TTC549 (cell line): ENCODE data around the gene DDX51.
"Not testable (repeated sequence)": the region's sequence is repeated elsewhere in the genome, so short reads cannot be mapped to it uniquely, and the experiment has no call there.

ENCODE experiments used
- FAIRE-seq: peaks from 2 replicates; lab custom pipeline; 2012; peaks lifted over from hg19 to GRCh38; lab: Jason Lieb, UNC

The DDX51 gene

GRCh38 chr12:132114667-132115066, 29.5 kb downstream of the DDX51 start:
- no peak for FAIRE-seq

DNA sequence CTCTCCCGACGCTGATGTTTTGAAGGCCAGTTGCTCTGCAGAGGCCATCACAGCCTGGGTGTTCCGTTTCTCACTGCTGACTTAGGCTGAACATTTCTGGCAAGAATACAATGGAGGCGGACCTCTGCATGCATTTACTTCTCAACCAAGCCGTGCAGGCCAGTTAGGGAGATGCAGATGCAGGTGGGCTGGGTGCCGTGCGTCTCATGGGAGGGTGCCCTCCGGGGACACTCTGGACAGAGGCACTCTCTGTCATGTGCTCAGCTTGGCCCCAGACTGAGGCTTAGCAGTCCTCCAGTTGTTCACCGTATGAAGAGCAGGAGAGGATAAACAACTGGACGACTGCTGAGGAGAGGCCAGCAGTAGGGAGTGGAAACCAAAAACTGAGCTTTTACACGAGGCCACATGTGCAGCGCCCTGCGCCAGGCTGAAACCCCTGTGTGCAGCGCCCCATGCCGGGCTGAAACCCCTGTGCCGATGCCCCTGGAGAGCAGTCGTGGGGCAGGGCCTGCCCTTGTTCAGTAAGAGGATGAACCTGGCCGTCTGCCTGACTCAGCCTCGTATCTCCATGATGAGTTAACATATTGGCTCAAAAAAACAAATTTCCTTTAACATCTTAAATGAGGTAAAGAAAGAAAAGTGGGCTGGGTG, 32.3 kb downstream of the DDX51 start:
- FAIRE-seq = no peak

GRCh38 chr12:132110677-132111076, 33.4 kb downstream of the DDX51 start:
- FAIRE-seq = no peak

- FAIRE-seq = no peak
Measured at GRCh38 chr12:132109741-132110140, 34.4 kb downstream of the DDX51 start.

- no peak for FAIRE-seq
Measured at GRCh38 chr12:132108211-132108832, 35.8 kb downstream of the DDX51 start.

GRCh38 chr12:132106921-132107320, 37.2 kb downstream of the DDX51 start:
- FAIRE-seq = no peak

GRCh38 chr12:132105467-132105866, 38.7 kb downstream of the DDX51 start:
- no peak for FAIRE-seq

- FAIRE-seq = no peak
Measured at GRCh38 chr12:132103542-132104308, 40.4 kb downstream of the DDX51 start.

DNA sequence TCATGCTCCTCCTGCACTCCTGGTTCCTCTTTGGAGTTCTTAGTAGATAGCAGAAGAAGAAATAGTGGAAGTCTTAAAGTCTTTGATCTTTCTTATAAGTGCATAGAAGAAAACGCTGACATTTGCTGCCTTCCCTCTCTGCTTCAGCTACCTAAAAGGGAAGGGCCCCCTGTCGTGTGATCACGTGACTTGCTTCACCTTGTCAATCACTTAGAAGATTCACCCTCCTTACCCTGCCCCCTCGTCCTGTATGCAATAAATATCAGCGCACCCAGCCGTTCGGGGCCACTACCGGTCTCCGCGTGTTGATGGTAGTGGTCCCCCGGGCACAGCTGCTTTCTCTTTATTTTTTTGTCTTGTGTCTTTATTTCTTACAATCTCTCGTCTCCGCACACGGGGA, 41.0 kb downstream of the DDX51 start:
- not testable (repeated sequence) for FAIRE-seq

- FAIRE-seq = no peak
Measured at GRCh38 chr12:132102297-132102696, 41.8 kb downstream of the DDX51 start.

DNA sequence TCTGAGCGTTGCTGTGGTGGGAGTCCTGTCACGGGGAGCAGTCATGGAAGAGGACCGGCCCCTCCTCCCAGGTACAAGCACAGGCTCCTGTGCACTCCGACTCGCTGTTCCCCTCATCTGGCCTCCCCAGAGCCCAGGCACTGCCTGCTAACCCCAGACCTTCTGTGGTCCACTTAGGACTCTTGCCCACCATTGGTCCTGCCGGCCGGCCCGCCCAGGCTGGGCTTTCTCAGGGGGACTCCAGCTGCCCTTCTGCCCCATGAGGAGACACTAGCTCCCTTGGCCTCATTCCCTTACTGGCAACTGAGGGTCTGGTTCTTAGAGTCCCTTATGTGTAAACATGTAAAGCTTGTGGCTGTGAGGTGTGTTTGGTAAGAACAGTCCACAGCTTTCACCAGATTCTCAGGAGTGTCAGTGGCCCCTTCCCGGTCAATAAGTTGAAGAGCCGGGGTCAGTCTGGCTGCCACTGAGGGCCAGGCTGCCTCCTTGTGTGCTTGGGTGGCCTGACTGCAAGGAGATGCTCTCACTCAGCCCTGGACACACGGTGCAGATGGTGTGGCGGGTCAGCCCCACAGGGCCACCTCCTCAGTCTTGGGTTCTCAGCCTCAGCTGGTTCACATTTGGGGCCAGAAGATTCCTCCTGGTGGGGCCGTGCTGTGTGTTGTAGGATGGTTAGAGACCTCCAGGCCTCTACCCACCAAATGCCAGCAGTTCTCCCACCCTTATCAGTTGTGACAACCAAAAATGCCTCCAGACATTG, 43.6 kb downstream of the DDX51 start:
- no peak for FAIRE-seq

DNA sequence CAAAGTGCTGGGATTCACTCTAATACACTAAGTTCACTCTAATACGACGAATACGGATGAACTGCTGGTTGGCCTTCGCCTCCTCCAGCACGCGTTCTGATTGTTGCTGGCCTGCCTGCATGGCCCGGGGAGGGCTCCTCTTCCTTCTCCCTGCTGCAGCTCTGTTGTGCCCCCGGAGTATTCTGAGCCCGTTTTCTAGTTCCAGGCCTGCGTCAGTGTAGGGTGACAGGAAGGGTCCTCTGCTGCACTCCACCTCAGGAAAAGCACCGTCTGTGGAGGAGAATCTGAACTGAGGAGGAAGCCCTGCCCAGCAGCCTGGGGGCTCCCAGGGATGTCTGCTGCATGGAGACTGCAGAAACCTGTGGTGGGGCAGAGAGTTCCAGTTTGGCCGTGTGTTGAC, 44.4 kb downstream of the DDX51 start:
- FAIRE-seq = no peak

GRCh38 chr12:132095520-132096409, 48.4 kb downstream of the DDX51 start:
- no peak for FAIRE-seq

DNA sequence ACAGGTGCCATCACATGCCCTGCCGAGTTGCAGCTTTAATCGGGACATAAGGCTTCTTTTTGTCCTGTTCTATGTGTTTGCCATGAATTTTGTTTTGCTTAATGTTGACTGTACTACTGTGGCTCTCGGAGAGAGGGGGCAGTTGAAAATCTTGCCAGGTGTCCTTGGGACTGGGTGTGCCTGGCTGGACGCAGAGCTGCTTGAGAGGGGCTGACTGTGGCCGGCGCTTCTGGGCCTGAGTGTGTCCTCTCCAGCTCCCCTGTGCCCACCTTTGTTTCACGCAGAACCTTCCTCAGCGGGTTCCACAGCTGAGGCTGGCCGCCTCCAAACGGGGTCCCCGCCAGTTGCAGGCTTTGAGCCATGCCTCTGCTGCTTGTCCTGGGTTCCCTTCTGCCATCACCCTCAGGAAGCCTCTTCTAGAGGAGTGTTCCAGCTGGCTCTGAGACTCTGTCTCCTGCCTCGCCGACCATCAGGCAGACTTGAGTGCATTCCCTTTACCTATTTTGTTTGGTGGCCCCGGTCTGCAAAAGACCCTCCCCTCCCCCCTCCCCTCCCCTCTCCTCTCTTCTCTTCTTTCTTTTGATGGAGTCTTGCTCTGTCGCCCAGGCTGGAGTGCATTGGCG, 49.7 kb downstream of the DDX51 start:
- FAIRE-seq = no peak

DNA sequence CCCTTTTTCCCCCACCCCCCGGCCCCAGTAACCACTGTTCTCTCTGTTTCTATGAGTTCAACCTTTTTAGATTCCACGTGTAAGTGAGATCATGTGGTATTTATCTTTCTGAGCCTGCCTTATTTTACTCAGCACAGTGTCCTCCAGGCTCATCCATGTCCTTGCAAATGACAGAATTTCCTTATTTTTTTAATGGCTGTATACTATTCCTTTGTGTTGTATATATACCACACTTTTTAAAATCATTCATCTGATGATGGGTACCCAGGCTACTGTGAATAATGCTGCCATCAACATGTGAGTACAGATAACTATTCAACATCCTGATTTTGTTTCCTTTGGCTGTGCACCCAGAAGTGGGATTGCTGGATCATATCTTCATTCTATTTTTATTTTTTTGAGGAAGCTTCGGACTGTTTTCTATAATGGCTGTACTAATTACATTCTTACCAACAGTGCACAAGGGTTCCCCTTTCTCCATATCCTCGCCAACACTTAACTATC, 54.7 kb downstream of the DDX51 start:
- FAIRE-seq = no peak
